Measurements from ENCODE around the gene SGIP1. TPM values are rescaled to one million over a fixed set of nuclear protein-coding genes. Genes with fewer than 3 reads are reported as not detected.

The SGIP1 gene
- total RNA-seq, 1 experiment from 2014 or later, result not detected

DNA sequence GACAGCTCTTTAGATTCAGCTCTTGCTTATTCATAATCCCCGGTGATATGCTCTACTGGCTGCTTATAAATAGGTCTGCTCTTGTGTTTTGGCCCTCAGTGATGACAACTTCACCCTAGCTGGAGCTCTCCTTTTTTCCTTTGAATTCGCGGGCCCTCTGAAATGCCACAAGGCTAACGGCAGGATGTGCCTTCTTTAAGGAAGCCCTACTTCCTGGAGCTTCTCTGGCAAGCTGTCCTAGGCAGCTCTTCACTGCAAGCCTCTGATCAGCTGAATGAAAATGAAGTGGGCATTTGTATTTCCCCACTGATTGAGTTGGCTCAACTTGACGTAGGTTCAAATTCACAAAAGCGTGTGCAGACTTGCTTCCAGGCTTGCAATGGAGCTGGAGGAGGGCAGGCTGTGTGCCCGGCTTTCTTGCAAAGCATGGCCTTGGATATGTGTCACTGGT lies 22.2 kb downstream of the SGIP1 start:
- BruUV-seq (replicated peaks), result no TSS peak
- H3K9ac ChIP-seq (ENCODE audit: low read length), result no peak overlapping the region
- ATAC-seq, result no peak
- H3K4me1 ChIP-seq (ENCODE audit: insufficient read depth, low read length), result no peaks in the 10 kb centered on the region
- no peaks in the 10 kb centered on the region for H4K20me1 ChIP-seq (ENCODE audit: low read length)
- no peak overlapping the region for H3K4me3 ChIP-seq (ENCODE audit: low read length)
- H3K9me2 ChIP-seq (replicated peaks; ENCODE audit: low read length), result no peaks in the 10 kb centered on the region
- H3K4me2 ChIP-seq (ENCODE audit: low read length), result no peak overlapping the region
- no peak for TF ChIP-seq EZH2phosphoT487 (IDR thresholded peaks at IDR 0.05; ENCODE audit: borderline replicate concordance, low read length)
- TF ChIP-seq, protein P1, sequence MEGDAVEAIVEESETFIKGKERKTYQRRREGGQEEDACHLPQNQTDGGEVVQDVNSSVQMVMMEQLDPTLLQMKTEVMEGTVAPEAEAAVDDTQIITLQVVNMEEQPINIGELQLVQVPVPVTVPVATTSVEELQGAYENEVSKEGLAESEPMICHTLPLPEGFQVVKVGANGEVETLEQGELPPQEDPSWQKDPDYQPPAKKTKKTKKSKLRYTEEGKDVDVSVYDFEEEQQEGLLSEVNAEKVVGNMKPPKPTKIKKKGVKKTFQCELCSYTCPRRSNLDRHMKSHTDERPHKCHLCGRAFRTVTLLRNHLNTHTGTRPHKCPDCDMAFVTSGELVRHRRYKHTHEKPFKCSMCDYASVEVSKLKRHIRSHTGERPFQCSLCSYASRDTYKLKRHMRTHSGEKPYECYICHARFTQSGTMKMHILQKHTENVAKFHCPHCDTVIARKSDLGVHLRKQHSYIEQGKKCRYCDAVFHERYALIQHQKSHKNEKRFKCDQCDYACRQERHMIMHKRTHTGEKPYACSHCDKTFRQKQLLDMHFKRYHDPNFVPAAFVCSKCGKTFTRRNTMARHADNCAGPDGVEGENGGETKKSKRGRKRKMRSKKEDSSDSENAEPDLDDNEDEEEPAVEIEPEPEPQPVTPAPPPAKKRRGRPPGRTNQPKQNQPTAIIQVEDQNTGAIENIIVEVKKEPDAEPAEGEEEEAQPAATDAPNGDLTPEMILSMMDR (conservative IDR thresholded peaks at IDR 0.05; ENCODE audit: low read depth, low read length), result no peak
- TF ChIP-seq EZH2 (IDR thresholded peaks at IDR 0.05; ENCODE audit: low read length, unreplicated experiment), result no peak
- H3F3A ChIP-seq (ENCODE audit: low read length, unreplicated experiment), result no peaks in the 10 kb centered on the region
- H2AFZ ChIP-seq (ENCODE audit: low read length), result no peak overlapping the region
- H3K27ac ChIP-seq (ENCODE audit: low read length), result no peak overlapping the region
- no peaks in the 10 kb centered on the region for H3K36me3 ChIP-seq (ENCODE audit: low read depth, low read length)
- H3K27me3 ChIP-seq (ENCODE audit: low read length), result peaks cover 6% of the 10 kb centered on the region; the same call in 1 of the 2 replicates
- ChIA-PET POLR2A (ENCODE audit: unreplicated experiment) (no interaction called here), CTCF (no interaction called here)
- no peaks in the 10 kb centered on the region for H3K79me2 ChIP-seq (ENCODE audit: low read length)
- no peak for DNase-seq
- intact Hi-C loops (cut with micrococcal nuclease), result no loop called here
- no peaks in the 10 kb centered on the region for H3K9me3 ChIP-seq (ENCODE audit: low read length)

DNA sequence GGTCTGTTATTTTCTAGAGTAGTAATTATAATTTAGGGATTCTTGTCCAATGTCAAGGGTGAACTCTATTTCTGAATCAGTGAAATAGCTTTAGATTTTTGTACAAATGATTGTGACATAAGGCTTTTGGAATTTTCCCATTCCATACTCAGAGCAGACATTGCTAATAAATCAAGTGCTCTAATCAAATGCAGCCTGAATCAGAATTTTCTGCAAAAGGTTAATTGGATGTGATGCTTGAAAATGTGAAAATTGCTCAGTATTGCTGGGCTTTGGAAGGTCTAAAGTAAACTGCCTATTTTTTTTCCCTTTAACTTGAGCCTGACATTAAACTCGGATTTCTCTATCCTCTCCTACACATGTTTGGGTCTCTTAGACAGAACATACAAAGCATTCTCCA lies 23.2 kb downstream of the SGIP1 start:
- Histone ChIP-seq H3K9me2 (replicated peaks; ENCODE audit: low read length) (no peaks in the 10 kb centered on the region), H3K79me2 (ENCODE audit: low read length) (no peaks in the 10 kb centered on the region), H3K4me1 (ENCODE audit: insufficient read depth, low read length) (no peaks in the 10 kb centered on the region), H3K36me3 (ENCODE audit: low read depth, low read length) (no peaks in the 10 kb centered on the region), H3K9ac (ENCODE audit: low read length) (no peak overlapping the region), H3K4me2 (ENCODE audit: low read length) (no peak overlapping the region), H4K20me1 (ENCODE audit: low read length) (no peaks in the 10 kb centered on the region), H3K27ac (ENCODE audit: low read length) (no peak overlapping the region), H3F3A (ENCODE audit: low read length, unreplicated experiment) (no peaks in the 10 kb centered on the region), H2AFZ (ENCODE audit: low read length) (no peak overlapping the region), H3K9me3 (ENCODE audit: low read length) (no peaks in the 10 kb centered on the region), H3K27me3 (ENCODE audit: low read length) (peaks cover 6% of the 10 kb centered on the region; the same call in 1 of the 2 replicates), H3K4me3 (ENCODE audit: low read length) (no peak overlapping the region)
- DNase-seq (no peak), ATAC-seq (no peak)
- CTCF ChIA-PET, result no interaction called here
- POLR2A ChIA-PET (ENCODE audit: unreplicated experiment), result no interaction called here
- intact Hi-C loops (cut with micrococcal nuclease), result no loop called here
- no peak for TF ChIP-seq EZH2phosphoT487 (IDR thresholded peaks at IDR 0.05; ENCODE audit: borderline replicate concordance, low read length)
- BruUV-seq (replicated peaks), result no TSS peak

DNA sequence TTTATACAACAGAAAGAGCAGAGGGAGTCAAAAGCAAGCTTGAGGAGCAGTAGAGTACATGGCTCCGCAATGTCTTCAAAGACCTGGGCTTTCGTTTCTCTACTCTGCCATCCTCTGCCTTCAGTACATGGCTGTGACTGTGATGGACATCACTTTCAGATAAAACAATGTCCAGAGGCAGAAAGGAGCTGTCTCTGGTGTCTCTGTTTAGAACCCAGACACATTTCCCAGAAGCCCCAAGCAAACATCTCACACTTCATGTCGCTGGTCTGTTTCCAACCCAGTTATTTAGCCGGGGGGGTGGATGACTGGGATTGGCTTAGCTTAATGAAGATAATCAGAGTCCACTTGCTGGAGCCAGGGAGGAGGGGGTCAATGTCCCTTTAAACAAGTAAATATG lies 25.6 kb downstream of the SGIP1 start:
- Histone ChIP-seq H3K4me3 (ENCODE audit: low read length) (no peak overlapping the region), H3K36me3 (ENCODE audit: low read depth, low read length) (no peaks in the 10 kb centered on the region), H3K9ac (ENCODE audit: low read length) (no peak overlapping the region), H3K4me1 (ENCODE audit: insufficient read depth, low read length) (peaks cover 18% of the 10 kb centered on the region), H3K79me2 (ENCODE audit: low read length) (no peaks in the 10 kb centered on the region), H4K20me1 (ENCODE audit: low read length) (no peaks in the 10 kb centered on the region), H3K27ac (ENCODE audit: low read length) (no peak overlapping the region), H3F3A (ENCODE audit: low read length, unreplicated experiment) (no peaks in the 10 kb centered on the region), H3K4me2 (ENCODE audit: low read length) (no peak overlapping the region), H3K27me3 (ENCODE audit: low read length) (0 out of 2 replicates have a peak, but pooled peaks cover 6% of the 10 kb centered on the region), H2AFZ (ENCODE audit: low read length) (no peak overlapping the region), H3K9me3 (ENCODE audit: low read length) (no peaks in the 10 kb centered on the region), H3K9me2 (replicated peaks; ENCODE audit: low read length) (no peaks in the 10 kb centered on the region)
- DNase-seq (no peak), ATAC-seq (no peak)
- intact Hi-C loops (cut with micrococcal nuclease), result no loop called here
- no TSS peak for BruUV-seq (replicated peaks)
- TF ChIP-seq EZH2 (IDR thresholded peaks at IDR 0.05; ENCODE audit: low read length, unreplicated experiment) (no peak), EZH2phosphoT487 (IDR thresholded peaks at IDR 0.05; ENCODE audit: borderline replicate concordance, low read length) (no peak)
- TF ChIP-seq, protein P1 (conservative IDR thresholded peaks at IDR 0.05; ENCODE audit: low read depth, low read length), result no peak
- ChIA-PET POLR2A (ENCODE audit: unreplicated experiment) (no interaction called here), CTCF (no interaction called here)

Measured in PC-3 (cell line).